AG04449 (cell line): ENCODE data around the gene ARRDC4.

ENCODE experiments used
- CTCF ChIA-PET: fragments of 350-600 bp; formaldehyde crosslinking; extraction: SDS; loops from one replicate; lab custom pipeline; 2021; ENCODE audit warnings: antibody characterized with exemption; lab: Yijun Ruan, JAX
- POLR2A ChIA-PET: fragments of 400-600, 350-600 bp; formaldehyde crosslinking; extraction: SDS; loops from one replicate; lab custom pipeline; 2020; ENCODE audit warnings: antibody characterized with exemption, inconsistent platforms; lab: Yijun Ruan, JAX
- DNase-seq: peaks from one replicate; pipeline ENCODE4 v3.0.0-alpha.2; 2010; ENCODE audit warnings: low read depth, low spot score
- H3K4me3 ChIP-seq: 2 replicates; pipeline ENCODE4 v1.5.1; 2011; ENCODE audit warnings: low read depth, mild to moderate bottlenecking, control low read depth, low read length
- TF ChIP-seq, protein P1 (sequence below): IDR thresholded peaks from one replicate; pipeline ENCODE4 v1.5.1; 2011; ENCODE audit warnings: mild to moderate bottlenecking, moderate library complexity, low read length, control low read depth, inconsistent platforms; ENCODE audit not compliant: insufficient read depth; ENCODE audit errors: missing control alignments

Gene ARRDC4

DNA sequence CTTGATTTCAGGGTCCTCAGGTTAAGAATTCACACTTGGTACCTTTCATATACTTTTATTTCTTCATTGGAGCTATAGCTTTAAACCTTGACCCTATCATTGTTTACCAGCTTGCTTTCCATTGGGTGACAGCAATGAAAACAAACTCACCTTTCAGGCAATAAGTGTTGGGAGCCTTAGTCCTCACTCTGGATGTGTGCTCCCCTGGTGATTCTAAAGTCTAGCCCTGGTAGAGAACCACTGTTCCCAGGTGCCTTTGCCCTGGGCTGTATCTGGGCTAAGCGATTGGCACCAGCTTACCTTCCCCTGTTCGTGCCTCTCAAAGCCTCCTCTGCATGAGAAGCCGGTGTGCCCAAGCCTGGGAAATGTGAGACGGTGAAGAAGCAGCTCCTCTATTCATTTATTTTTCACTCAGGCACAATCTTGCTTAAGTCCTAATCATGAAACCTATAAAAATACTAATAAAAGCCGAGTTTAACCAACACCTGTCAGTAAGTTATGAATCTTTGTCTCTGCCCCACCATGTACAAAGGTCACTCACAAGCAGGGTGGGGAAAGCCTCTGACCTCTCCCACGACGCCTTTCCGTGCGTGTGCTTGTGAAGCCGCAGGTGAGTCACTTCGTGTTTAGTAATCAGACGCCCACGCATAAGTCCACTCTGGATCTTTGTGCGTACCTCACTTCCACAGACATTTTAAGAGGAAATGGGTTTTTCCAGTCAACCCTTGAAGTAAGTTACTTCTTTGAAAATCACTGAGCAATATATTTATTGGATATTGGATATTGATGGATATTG, 12.8 kb upstream of the ARRDC4 start:
- ChIA-PET CTCF (interaction anchor here (0.9 to 1.4 kb wide), 3 partner anchors 12 to 231 kb away, joined by 3 read pairs; no protein-coding TSS in a partner anchor), POLR2A (no interaction called here)
- DNase-seq: no peak
- TF ChIP-seq, protein P1, sequence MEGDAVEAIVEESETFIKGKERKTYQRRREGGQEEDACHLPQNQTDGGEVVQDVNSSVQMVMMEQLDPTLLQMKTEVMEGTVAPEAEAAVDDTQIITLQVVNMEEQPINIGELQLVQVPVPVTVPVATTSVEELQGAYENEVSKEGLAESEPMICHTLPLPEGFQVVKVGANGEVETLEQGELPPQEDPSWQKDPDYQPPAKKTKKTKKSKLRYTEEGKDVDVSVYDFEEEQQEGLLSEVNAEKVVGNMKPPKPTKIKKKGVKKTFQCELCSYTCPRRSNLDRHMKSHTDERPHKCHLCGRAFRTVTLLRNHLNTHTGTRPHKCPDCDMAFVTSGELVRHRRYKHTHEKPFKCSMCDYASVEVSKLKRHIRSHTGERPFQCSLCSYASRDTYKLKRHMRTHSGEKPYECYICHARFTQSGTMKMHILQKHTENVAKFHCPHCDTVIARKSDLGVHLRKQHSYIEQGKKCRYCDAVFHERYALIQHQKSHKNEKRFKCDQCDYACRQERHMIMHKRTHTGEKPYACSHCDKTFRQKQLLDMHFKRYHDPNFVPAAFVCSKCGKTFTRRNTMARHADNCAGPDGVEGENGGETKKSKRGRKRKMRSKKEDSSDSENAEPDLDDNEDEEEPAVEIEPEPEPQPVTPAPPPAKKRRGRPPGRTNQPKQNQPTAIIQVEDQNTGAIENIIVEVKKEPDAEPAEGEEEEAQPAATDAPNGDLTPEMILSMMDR: no peak
- H3K4me3 ChIP-seq: no peak overlapping the region

DNA sequence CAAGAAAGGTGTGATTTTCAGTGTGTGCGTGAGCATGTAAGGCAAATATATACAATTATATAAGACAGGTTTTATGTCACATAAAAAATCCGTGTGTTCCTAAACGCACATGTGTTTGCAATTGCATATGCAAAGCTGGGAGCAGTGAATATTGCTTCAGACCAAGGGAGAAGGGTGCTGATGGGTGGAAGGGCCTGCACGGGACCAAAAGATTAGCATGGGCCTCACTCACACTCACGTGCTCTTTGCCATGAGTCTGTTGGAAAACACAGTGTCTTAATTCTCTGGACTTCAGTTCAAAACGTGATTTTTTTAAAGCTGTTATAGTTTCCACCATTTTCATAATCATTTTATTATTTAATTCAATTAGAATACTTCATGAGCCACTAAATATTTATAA, 7.2 kb upstream of the ARRDC4 start:
- CTCF ChIA-PET: no interaction called here
- DNase-seq: no peak
- TF ChIP-seq, protein P1: no peak
- POLR2A ChIA-PET: no interaction called here
- no peak overlapping the region for H3K4me3 ChIP-seq

DNA sequence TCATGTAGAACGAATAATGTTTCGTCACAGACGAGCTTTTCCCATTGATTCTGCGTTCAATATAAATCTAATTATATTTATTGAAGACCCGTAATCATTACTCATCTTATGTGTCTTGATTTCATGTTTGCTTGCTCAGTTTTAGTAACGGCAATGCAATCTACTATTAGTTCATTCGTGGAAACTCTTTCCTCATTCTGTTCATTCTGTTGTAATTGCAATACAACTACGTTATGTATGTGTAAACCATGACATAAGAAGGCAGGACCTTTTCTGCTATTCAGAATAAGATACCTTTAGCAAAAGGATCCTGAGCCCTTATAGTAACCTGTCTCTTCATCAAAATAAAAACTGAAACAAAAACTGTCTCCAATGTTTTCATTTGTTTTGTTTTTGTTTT, 6.8 kb upstream of the ARRDC4 start:
- no peak overlapping the region for H3K4me3 ChIP-seq
- TF ChIP-seq, protein P1: no peak
- DNase-seq: no peak
- POLR2A ChIA-PET: no interaction called here
- CTCF ChIA-PET: no interaction called here

DNA sequence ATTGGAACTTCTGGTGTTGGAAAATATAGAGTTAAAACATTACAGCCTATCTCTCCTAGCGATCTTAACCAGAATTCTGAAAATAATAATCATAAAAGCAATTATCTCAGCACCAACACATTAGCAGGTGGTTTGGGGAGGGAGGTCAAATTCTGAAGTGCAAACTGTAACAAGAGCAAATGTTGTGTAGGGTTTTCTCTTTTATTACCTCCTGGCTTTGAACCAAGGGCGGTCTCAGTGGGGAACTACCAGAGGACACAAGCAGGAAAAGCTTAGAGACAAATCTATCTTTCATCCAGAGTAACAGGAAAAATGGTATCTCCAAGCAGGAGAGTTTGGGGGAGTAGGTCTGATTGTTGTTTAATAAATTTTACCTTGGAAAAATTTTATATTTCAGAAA, 5.5 kb upstream of the ARRDC4 start:
- TF ChIP-seq, protein P1: no peak
- DNase-seq: no peak
- no peak overlapping the region for H3K4me3 ChIP-seq
- ChIA-PET CTCF (no interaction called here), POLR2A (no interaction called here)

DNA sequence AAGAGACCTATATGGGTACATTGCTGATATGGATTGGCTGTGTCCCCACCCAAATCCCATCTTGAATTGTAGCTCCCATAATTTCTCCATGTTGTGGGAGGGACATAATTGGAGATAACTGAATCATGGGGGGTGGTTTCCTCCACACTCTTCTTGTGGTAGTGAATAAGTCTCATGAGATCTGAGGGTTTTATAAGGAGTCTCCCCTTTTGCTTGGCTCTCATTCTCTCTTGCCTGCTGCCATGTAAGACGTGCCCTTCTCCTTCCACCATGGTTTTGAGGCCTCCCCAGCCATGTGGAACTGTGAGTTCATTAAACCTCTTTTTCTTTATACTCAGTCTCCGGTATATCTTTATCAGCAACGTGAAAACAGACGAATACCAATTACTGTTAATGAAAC, 5.0 kb upstream of the ARRDC4 start:
- POLR2A ChIA-PET: no interaction called here
- CTCF ChIA-PET: no interaction called here
- DNase-seq: no peak
- no peak overlapping the region for H3K4me3 ChIP-seq
- TF ChIP-seq, protein P1: no peak

DNA sequence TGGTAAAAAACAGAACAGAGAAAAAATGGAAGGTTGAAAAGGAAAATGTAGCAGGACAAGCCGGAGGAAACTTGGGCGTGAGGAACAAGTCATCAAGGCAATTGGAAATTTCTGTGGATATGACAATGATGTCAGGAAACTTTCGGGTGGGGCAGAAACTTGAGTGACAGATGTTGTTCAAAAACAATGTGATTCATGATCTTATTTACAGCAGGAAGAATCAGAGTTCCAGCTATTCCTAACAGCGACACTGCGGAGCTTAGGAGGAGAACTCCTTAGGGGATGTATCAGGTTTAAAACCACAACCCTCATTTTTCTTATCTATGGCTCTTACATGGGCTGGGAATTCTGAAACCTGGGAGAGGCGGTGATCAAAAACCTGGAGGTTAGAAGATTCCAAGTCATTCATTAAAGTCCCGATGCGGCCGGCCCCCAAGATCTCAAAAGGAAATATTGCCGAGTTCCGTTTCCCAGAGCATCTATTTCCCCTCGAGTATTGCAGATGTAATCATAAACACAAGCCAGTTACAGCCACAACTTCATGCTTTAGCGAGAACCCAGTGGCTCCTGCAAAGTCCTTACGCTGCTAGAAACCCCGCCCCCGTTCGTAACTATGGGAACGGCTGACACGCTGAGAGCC, 659 bp upstream of the ARRDC4 start:
- CTCF ChIA-PET: interaction anchor here (1.1 kb wide), 1 partner anchor 11 kb away, joined by 3 read pairs; no protein-coding TSS in a partner anchor

More for the DNA sequence above, 659 bp upstream of the ARRDC4 start:
- no peak for DNase-seq
- TF ChIP-seq, protein P1: no peak
- H3K4me3 ChIP-seq: peak overlapping the region; percentile 58
- POLR2A ChIA-PET: interaction anchor here (0.6 kb wide), 1 partner anchor 31 kb away, joined by 3 read pairs; no protein-coding TSS in a partner anchor
